Thyroid gland (tissue), 4 donors: ENCODE data around the gene GALNT8. TPM values are rescaled to one million over a fixed set of nuclear protein-coding genes. Genes with fewer than 3 reads are reported as not detected.

Source experiments
- DNase-seq, 2 donors: peaks; one replicate each; pipeline ENCODE4 v3.0.0-alpha.2; 2019
- H3K27ac ChIP-seq, 3 donors: fragments of 200-600 bp; sonication (generic); 1 replicate in 2 of 3; 2 replicates in 1 of 3; pipeline ENCODE4 v1.5.1; 2016 to 2019; ENCODE audit warnings: mild to moderate bottlenecking in 1 of 3, moderate library complexity in 1 of 3
- H3K27me3 ChIP-seq: fragments of 200-600 bp; sonication (generic); one replicate; pipeline ENCODE4 v1.5.1; 2019
- H3K36me3 ChIP-seq, 2 donors: fragments of 200-600 bp; sonication (generic); one replicate each; pipeline ENCODE4 v1.5.1; 2016 to 2019
- H3K4me1 ChIP-seq, 2 donors: fragments of 200-600 bp; sonication (generic); one replicate each; pipeline ENCODE4 v1.5.1; 2017 to 2019
- H3K4me3 ChIP-seq, 3 donors: fragments of 200-600 bp; sonication (generic); replicated peaks in 1 of 3; 1 replicate in 2 of 3; 2 replicates in 1 of 3; pipeline ENCODE4 v1.5.1; 2016; ENCODE audit warnings: mild to moderate bottlenecking in 1 of 3
- H3K9me3 ChIP-seq: fragments of 200-600 bp; sonication (generic); one replicate; pipeline ENCODE4 v1.5.1; 2017
- CTCF ChIP-seq, 6 experiments: fragments of 200-600 bp in 3 of 6; fragments of 450-650 bp in 3 of 6; sonication (generic) in 3 of 6; IDR thresholded peaks; one replicate each; pipeline ENCODE4 v1.5.1; 2016 to 2019; ENCODE audit warnings: antibody characterized with exemption in 6 of 6, mild to moderate bottlenecking in 2 of 6, inconsistent platforms in 1 of 6, moderate library complexity in 1 of 6
- POLR2A ChIP-seq, 2 donors: fragments of 450-650 bp; IDR thresholded peaks; one replicate each; pipeline ENCODE4 v1.6.1; 2017; ENCODE audit warnings: antibody characterized with exemption in 2 of 2, mild to moderate bottlenecking in 2 of 2, moderate library complexity in 1 of 2
- WGBS, 2 donors: methylation state at CpG; one replicate each; pipeline ENCODE4 v1.1.5; 2017; 5-methylcytosine and 5-hydroxymethylcytosine counted together
- intact Hi-C: fragments of 100-400 bp; cut with DNase I; formaldehyde crosslinking; loops from one replicate; pipeline ENCODE4 v1.15.1; 2023
- total RNA-seq, 4 donors: library from RNA; depleted of rRNA; stranded (reverse); fragments of >200 nt; gene quantifications; one replicate each; pipeline ENCODE4 v1.2.3, GENCODE V29; 2016

Gene GALNT8
- total RNA-seq, 4 donors from 2014 or later, result 0.54 to 0.78 TPM; not detected in 2

- Histone ChIP-seq H3K9me3 (no peaks in the 10 kb centered on the region), H3K4me1 (peaks cover 0 to 9% of the 10 kb centered on the region in 2 donors), H3K27me3 (no peaks in the 10 kb centered on the region), H3K27ac (no peak overlapping the region), H3K36me3 (no peaks in the 10 kb centered on the region), H3K4me3 (no peak overlapping the region)
- no peak for DNase-seq
- TF ChIP-seq POLR2A (IDR thresholded peaks at IDR 0.05) (no peak), CTCF (IDR thresholded peaks at IDR 0.05) (no peak)
- 72 to 74% methylated on average over 8 of the region's 8 CpGs for WGBS, 2 donors
- intact Hi-C loops, result no loop called here
Observed at GRCh38 chr12:4806439-4807115, 86.4 kb downstream of the GALNT8 start.

GRCh38 chr12:4807116-4807783 lies 87.0 kb downstream of the GALNT8 start:
- no peaks in the 10 kb centered on the region for H3K27me3 ChIP-seq
- H3K27ac ChIP-seq, result no peak overlapping the region
- TF ChIP-seq POLR2A (IDR thresholded peaks at IDR 0.05), result no peak
- TF ChIP-seq CTCF (IDR thresholded peaks at IDR 0.05), result no peak
- no peak overlapping the region for H3K4me3 ChIP-seq
- intact Hi-C loops, result no loop called here
- H3K9me3 ChIP-seq, result no peaks in the 10 kb centered on the region
- 72 to 73% methylated on average over 6 of the region's 6 CpGs for WGBS, 2 donors
- peaks cover 0 to 9% of the 10 kb centered on the region in 2 donors for H3K4me1 ChIP-seq
- no peak for DNase-seq
- no peaks in the 10 kb centered on the region for H3K36me3 ChIP-seq

- H3K27me3 ChIP-seq, result no peaks in the 10 kb centered on the region
- intact Hi-C loops, result no loop called here
- no peaks in the 10 kb centered on the region for H3K9me3 ChIP-seq
- 69 to 71% methylated on average over 2 of the region's 2 CpGs for WGBS, 2 donors
- H3K4me1 ChIP-seq, result peaks cover 0 to 9% of the 10 kb centered on the region in 2 donors
- H3K36me3 ChIP-seq, result no peaks in the 10 kb centered on the region
- TF ChIP-seq POLR2A (IDR thresholded peaks at IDR 0.05) (no peak), CTCF (IDR thresholded peaks at IDR 0.05) (no peak)
- H3K4me3 ChIP-seq, result no peak overlapping the region
- DNase-seq, result no peak
- no peak overlapping the region for H3K27ac ChIP-seq
Observed at GRCh38 chr12:4807813-4808212, 87.6 kb downstream of the GALNT8 start.

GRCh38 chr12:4809013-4809448 lies 88.8 kb downstream of the GALNT8 start:
- Histone ChIP-seq H3K9me3 (no peaks in the 10 kb centered on the region), H3K4me3 (no peak overlapping the region), H3K4me1 (peaks cover 0 to 9% of the 10 kb centered on the region in 2 donors), H3K27me3 (no peaks in the 10 kb centered on the region), H3K36me3 (no peaks in the 10 kb centered on the region), H3K27ac (no peak overlapping the region)
- no peak for DNase-seq
- intact Hi-C loops, result no loop called here
- TF ChIP-seq CTCF (IDR thresholded peaks at IDR 0.05) (no peak), POLR2A (IDR thresholded peaks at IDR 0.05) (no peak)
- WGBS, 2 donors, result 2% methylated on average over 18 to 26 of the region's 35 CpGs
